IMR-90 (cell line): ENCODE results near the gene PSD. TPM values are rescaled to one million over a fixed set of nuclear protein-coding genes. Genes with fewer than 3 reads are reported as not detected.
A peak's percentile ranks its signal among the peaks of the same experiment; 100 is the strongest.

Experiments
- ATAC-seq: fragments of 200-7000 bp; cut with Tn5 transposase; 2 replicates; pipeline ENCODE4 v1.9.1; 2020; ENCODE audit warnings: low read depth, mild to moderate bottlenecking, moderate library complexity
- BruUV-seq: library from RNA; stranded (reverse); fragments of 400-500 nt; replicated peaks from 2 replicates; lab custom pipeline; 2021; lab: Mats Ljungman, UMichigan
- CTCF ChIA-PET: fragments of 300-600 bp; formaldehyde crosslinking; extraction: SDS; loops from one replicate; lab custom pipeline; 2021; ENCODE audit warnings: antibody characterized with exemption; lab: Yijun Ruan, JAX
- POLR2A ChIA-PET: fragments of 300-600 bp; sonication (Branson Sonifier 250); formaldehyde crosslinking; loops from one replicate; lab custom pipeline; 2022; ENCODE audit warnings: antibody characterized with exemption; ENCODE audit not compliant: unreplicated experiment; lab: Charles Lee
- DNase-seq: peaks from one replicate; pipeline ENCODE4 v3.0.0; 2013
- H2AFZ ChIP-seq: replicated peaks from 2 replicates; pipeline ENCODE3; 2013; ENCODE audit warnings: low read length, mild to moderate bottlenecking; ENCODE audit not compliant: poor library complexity
- H2AK5ac ChIP-seq: 2 replicates; pipeline ENCODE4 v1.6.1; 2013; ENCODE audit warnings: low read depth, low read length, inconsistent platforms
- H2AK9ac ChIP-seq: replicated peaks from 2 replicates; pipeline ENCODE3; 2013; ENCODE audit warnings: mild to moderate bottlenecking, low read depth, low read length, moderate library complexity; ENCODE audit not compliant: poor library complexity
- H2BK120ac ChIP-seq: 2 replicates; pipeline ENCODE4 v1.6.1; 2013; ENCODE audit warnings: low read depth, low read length, inconsistent platforms
- H2BK15ac ChIP-seq: 3 replicates; pipeline ENCODE4 v1.6.1; 2013; ENCODE audit warnings: low read depth, low read length, inconsistent platforms
- H2BK20ac ChIP-seq: 2 replicates; pipeline ENCODE4 v1.6.1; 2013; ENCODE audit warnings: low read depth, mild to moderate bottlenecking, inconsistent platforms, low read length, moderate library complexity
- H2BK5ac ChIP-seq: 2 replicates; pipeline ENCODE4 v1.6.1; 2013; ENCODE audit warnings: mild to moderate bottlenecking, low read depth, low read length, inconsistent platforms; ENCODE audit not compliant: poor library complexity, severe bottlenecking
- H3K14ac ChIP-seq: replicated peaks from 2 replicates; pipeline ENCODE4 v1.6.1; 2013; ENCODE audit warnings: low read depth, low read length, inconsistent platforms
- H3K18ac ChIP-seq: 2 replicates; pipeline ENCODE4 v1.6.1; 2013; ENCODE audit warnings: low read depth, low read length, control low read depth
- H3K23ac ChIP-seq: 2 replicates; pipeline ENCODE4 v1.6.1; 2013; ENCODE audit warnings: low read depth, low read length, inconsistent platforms
- H3K27ac ChIP-seq: 2 replicates; pipeline ENCODE4 v1.5.1; 2013; ENCODE audit warnings: mild to moderate bottlenecking, control low read depth, low read length; ENCODE audit not compliant: insufficient read depth
- H3K27me3 ChIP-seq: 2 replicates; pipeline ENCODE4 v1.6.1; 2013; ENCODE audit warnings: low read length; ENCODE audit not compliant: control insufficient read depth, insufficient read depth
- H3K36me3 ChIP-seq: 2 replicates; pipeline ENCODE4 v1.6.1; 2013; ENCODE audit warnings: low read length, mixed read lengths; ENCODE audit not compliant: control insufficient read depth, insufficient read depth
- H3K4ac ChIP-seq: 2 replicates; pipeline ENCODE4 v1.6.1; 2013; ENCODE audit warnings: low read depth, low read length, inconsistent platforms
- H3K4me1 ChIP-seq: 2 replicates; pipeline ENCODE4 v1.6.1; 2013; ENCODE audit warnings: low read length, mixed read lengths; ENCODE audit not compliant: control insufficient read depth, insufficient read depth
- H3K4me2 ChIP-seq: 2 replicates; pipeline ENCODE4 v1.6.1; 2013; ENCODE audit warnings: low read depth, mild to moderate bottlenecking, control low read depth, low read length, moderate library complexity
- H3K4me3 ChIP-seq: 2 replicates; pipeline ENCODE4 v1.5.1; 2013; ENCODE audit warnings: low read depth, mild to moderate bottlenecking, control low read depth, low read length, moderate library complexity; ENCODE audit not compliant: insufficient read depth
- H3K56ac ChIP-seq: 2 replicates; pipeline ENCODE4 v1.6.1; 2013; ENCODE audit warnings: low read length, inconsistent platforms; ENCODE audit not compliant: insufficient read depth; ENCODE audit errors: extremely low read depth
- H3K79me1 ChIP-seq, 2 experiments: 2 replicates each; pipeline ENCODE4 v1.6.1; 2013; ENCODE audit warnings: low read length in 2 of 2, inconsistent platforms in 1 of 2, low read depth in 1 of 2
- H3K9ac ChIP-seq: 2 replicates; pipeline ENCODE4 v1.6.1; 2013; ENCODE audit warnings: low read depth, low read length, control low read depth
- H3K9me1 ChIP-seq: 2 replicates; pipeline ENCODE4 v1.6.1; 2013; ENCODE audit warnings: low read length, inconsistent platforms; ENCODE audit not compliant: insufficient read depth
- H3K9me3 ChIP-seq: 2 replicates; pipeline ENCODE4 v1.6.1; 2013; ENCODE audit warnings: low read length; ENCODE audit not compliant: control insufficient read depth, insufficient read depth
- H4K20me1 ChIP-seq: 2 replicates; pipeline ENCODE4 v1.6.1; 2013; ENCODE audit warnings: low read length, inconsistent platforms; ENCODE audit not compliant: insufficient read depth
- H4K5ac ChIP-seq: 2 replicates; pipeline ENCODE4 v1.6.1; 2013; ENCODE audit warnings: mild to moderate bottlenecking, low read depth, low read length, control low read depth
- H4K8ac ChIP-seq, 2 experiments: 2 replicates each; pipeline ENCODE4 v1.6.1; 2013; ENCODE audit warnings: low read depth in 2 of 2, low read length in 2 of 2, control low read depth in 1 of 2, inconsistent platforms in 1 of 2
- H4K91ac ChIP-seq: 2 replicates; pipeline ENCODE4 v1.6.1; 2013; ENCODE audit warnings: low read depth, low read length, inconsistent platforms; ENCODE audit not compliant: insufficient read depth
- RAD21 ChIP-seq: IDR thresholded peaks from 2 replicates; pipeline ENCODE4 v1.6.1; 2012; ENCODE audit warnings: low read length, improper control_type of control experiment
- SMC3 ChIP-seq: fragments of 150-350 bp; IDR thresholded peaks from 2 replicates; pipeline ENCODE4 v1.6.1; 2016; ENCODE audit warnings: low read depth, mild to moderate bottlenecking, antibody characterized with exemption, low read length, moderate library complexity
- WGBS, 2 experiments: methylation state at CpG; one replicate each; pipeline versions ENCODE4 v1.1.5 to v1.1.7; 2013; ENCODE audit warnings: missing lambda C conversion rate in 2 of 2; ENCODE audit not compliant: insufficient read length in 1 of 2; ENCODE audit errors: extremely low coverage in 2 of 2; 5-methylcytosine and 5-hydroxymethylcytosine counted together
- dilution Hi-C: fragments of 300-500 bp; cut with HindIII; formaldehyde crosslinking; loops from one replicate; pipeline ENCODE4 v1.14.3; 2018; ENCODE audit warnings: low sequenced_read_pairs; ENCODE audit not compliant: unreplicated experiment
- in situ Hi-C: fragments of 300-500 bp; cut with MboI; formaldehyde crosslinking; loops from 3 replicates; pipeline ENCODE4 v1.14.3; 2019; ENCODE audit warnings: low sequenced_read_pairs, inconsistent platforms, mixed read lengths
- intact Hi-C: fragments of 100-400 bp; cut with micrococcal nuclease; formaldehyde crosslinking; loops from 2 replicates; pipeline ENCODE4 v1.10.0; 2022
- polyA plus RNA-seq, 3 experiments: library from polyadenylated mRNA; depleted of rRNA; stranded (reverse); fragments of >200 nt; gene quantifications; 2 replicates each; pipeline ENCODE4 v1.2.3, GENCODE V29; 2012; ENCODE audit warnings: low replicate concordance in 1 of 3
- total RNA-seq: library from RNA; depleted of rRNA; stranded (reverse); fragments of >200 nt; gene quantifications from 2 replicates; pipeline ENCODE4 v1.2.3, GENCODE V29; 2012
- TF ChIP-seq, protein P1 (sequence below): conservative IDR thresholded peaks from 2 replicates; pipeline ENCODE4 v1.5.1; 2012; ENCODE audit warnings: mild to moderate bottlenecking, low read depth, low read length, improper control_type of control experiment
- TF ChIP-seq, protein P2 (sequence below): fragments of 150-350 bp; IDR thresholded peaks from 2 replicates; pipeline ENCODE4 v1.6.1; 2017; ENCODE audit warnings: mild to moderate bottlenecking, antibody characterized with exemption, low read length, low read depth

Gene PSD
- total and polyA plus RNA-seq, 2 of the 4 experiments (the other 2 are of a cell fraction) = 2.0 to 4.4 TPM

DNA sequence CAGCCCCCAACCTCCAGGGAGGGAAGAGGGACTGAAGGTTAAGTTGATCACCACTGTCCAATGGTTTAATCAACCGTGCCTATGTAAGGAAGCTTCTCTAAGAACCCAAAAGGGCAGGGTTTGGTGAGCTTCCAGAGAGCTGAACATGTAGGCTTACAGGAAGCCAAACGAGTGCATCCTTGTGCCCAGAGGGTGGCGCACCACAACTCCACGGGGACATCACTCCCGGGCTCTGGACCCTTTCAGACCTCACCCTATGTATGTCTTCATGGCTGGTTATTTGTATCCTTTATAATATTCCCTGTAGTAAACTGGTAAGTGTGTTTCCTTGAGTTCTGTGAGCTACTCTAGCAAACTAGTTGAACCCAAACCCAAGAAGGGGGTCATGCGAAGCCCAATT lies 34.5 kb downstream of the PSD start:
- Histone ChIP-seq H2BK5ac (no peak overlapping the region), H3K18ac (no peak overlapping the region), H3K9me1 (no peaks in the 10 kb centered on the region), H3K4ac (no peak overlapping the region), H3K9me3 (no peaks in the 10 kb centered on the region), H4K91ac (no peak overlapping the region), H2AFZ (no peak overlapping the region), H3K36me3 (peaks cover 41% of the 10 kb centered on the region), H2AK5ac (no peak overlapping the region), H4K20me1 (no peaks in the 10 kb centered on the region; the same call in 1 of the 2 replicates), H4K8ac (no peak overlapping the region), H2BK20ac (no peak overlapping the region), H3K23ac (no peak overlapping the region), H3K27ac (no peak overlapping the region), H3K4me2 (no peak overlapping the region), H4K5ac (no peak overlapping the region), H3K4me3 (no peak overlapping the region), H3K4me1 (peaks cover 3% of the 10 kb centered on the region; the same call in 1 of the 2 replicates), H3K79me1 (no peaks in the 10 kb centered on the region), H3K14ac (no peak overlapping the region), H3K27me3 (no peaks in the 10 kb centered on the region), H2BK120ac (no peak overlapping the region), H3K9ac (no peak overlapping the region), H2AK9ac (no peak overlapping the region), H3K56ac (no peak overlapping the region), H2BK15ac (no peak overlapping the region)
- no TSS peak for BruUV-seq
- ChIA-PET POLR2A (no interaction called here), CTCF (interaction anchor here (0.7 to 1.7 kb wide), 2 partner anchors 10 to 154 kb away, joined by 3 to 4 read pairs; no protein-coding TSS in a partner anchor)
- in situ Hi-C loops (no loop called here), dilution Hi-C loops (no loop called here), intact Hi-C loops (no loop called here)
- WGBS, 2 experiments = 67% methylated on average over 1 of the region's 6 CpGs; no CpG with 5 or more reads in 1 of the 2 experiments
- ATAC-seq (no peak), DNase-seq (no peak)
- TF ChIP-seq RAD21 (peak; percentile 25), SMC3 (peak; percentile 27; the same call in 1 of the 2 replicates)
- TF ChIP-seq, protein P1, sequence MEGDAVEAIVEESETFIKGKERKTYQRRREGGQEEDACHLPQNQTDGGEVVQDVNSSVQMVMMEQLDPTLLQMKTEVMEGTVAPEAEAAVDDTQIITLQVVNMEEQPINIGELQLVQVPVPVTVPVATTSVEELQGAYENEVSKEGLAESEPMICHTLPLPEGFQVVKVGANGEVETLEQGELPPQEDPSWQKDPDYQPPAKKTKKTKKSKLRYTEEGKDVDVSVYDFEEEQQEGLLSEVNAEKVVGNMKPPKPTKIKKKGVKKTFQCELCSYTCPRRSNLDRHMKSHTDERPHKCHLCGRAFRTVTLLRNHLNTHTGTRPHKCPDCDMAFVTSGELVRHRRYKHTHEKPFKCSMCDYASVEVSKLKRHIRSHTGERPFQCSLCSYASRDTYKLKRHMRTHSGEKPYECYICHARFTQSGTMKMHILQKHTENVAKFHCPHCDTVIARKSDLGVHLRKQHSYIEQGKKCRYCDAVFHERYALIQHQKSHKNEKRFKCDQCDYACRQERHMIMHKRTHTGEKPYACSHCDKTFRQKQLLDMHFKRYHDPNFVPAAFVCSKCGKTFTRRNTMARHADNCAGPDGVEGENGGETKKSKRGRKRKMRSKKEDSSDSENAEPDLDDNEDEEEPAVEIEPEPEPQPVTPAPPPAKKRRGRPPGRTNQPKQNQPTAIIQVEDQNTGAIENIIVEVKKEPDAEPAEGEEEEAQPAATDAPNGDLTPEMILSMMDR = peak; percentile 31; the same call in 1 of the 2 replicates
- TF ChIP-seq, protein P2, sequence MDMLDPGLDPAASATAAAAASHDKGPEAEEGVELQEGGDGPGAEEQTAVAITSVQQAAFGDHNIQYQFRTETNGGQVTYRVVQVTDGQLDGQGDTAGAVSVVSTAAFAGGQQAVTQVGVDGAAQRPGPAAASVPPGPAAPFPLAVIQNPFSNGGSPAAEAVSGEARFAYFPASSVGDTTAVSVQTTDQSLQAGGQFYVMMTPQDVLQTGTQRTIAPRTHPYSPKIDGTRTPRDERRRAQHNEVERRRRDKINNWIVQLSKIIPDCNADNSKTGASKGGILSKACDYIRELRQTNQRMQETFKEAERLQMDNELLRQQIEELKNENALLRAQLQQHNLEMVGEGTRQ = no peak
